HepG2 (cell line): Measurements from ENCODE around the gene ANKRD65. TPM values are rescaled to one million over a fixed set of nuclear protein-coding genes. Genes with fewer than 3 reads are reported as not detected.

Source experiments
- BRD4 ChIP-seq: sonication (generic); formaldehyde crosslinking; IDR thresholded peaks from 2 replicates; pipeline ENCODE4 v1.4.0; 2020; ENCODE audit warnings: missing genetic modification reagents
- DBP ChIP-seq: sonication (generic); formaldehyde crosslinking; IDR thresholded peaks from 2 replicates; pipeline ENCODE4 v1.4.0; 2020; ENCODE audit warnings: missing genetic modification reagents; ENCODE audit errors: not compliant biosample characterization
- DRAP1 ChIP-seq: IDR thresholded peaks from 2 replicates; pipeline ENCODE4 v1.6.1; 2016; ENCODE audit warnings: missing genetic modification reagents, missing compliant biosample characterization
- GABPB1 ChIP-seq: IDR thresholded peaks from 2 replicates; pipeline ENCODE4 v1.6.1; 2016; ENCODE audit warnings: mild to moderate bottlenecking, missing genetic modification reagents, moderate library complexity, missing compliant biosample characterization
- HDAC1 ChIP-seq: sonication (generic); formaldehyde crosslinking; IDR thresholded peaks from 2 replicates; pipeline ENCODE4 v1.5.1; 2020; ENCODE audit warnings: mild to moderate bottlenecking, missing genetic modification reagents
- HES4 ChIP-seq: sonication (generic); formaldehyde crosslinking; IDR thresholded peaks from 2 replicates; pipeline ENCODE4 v1.9.0; 2021; ENCODE audit warnings: mild to moderate bottlenecking, missing genetic modification reagents, borderline replicate concordance
- HOXA5 ChIP-seq: sonication (generic); formaldehyde crosslinking; IDR thresholded peaks from 2 replicates; pipeline ENCODE4 v1.4.0; 2020; ENCODE audit warnings: missing genetic modification reagents
- MAF1 ChIP-seq: sonication (generic); formaldehyde crosslinking; IDR thresholded peaks from 2 replicates; pipeline ENCODE4 v1.5.0; 2020; ENCODE audit warnings: missing genetic modification reagents, borderline replicate concordance
- MEIS1 ChIP-seq: sonication (generic); formaldehyde crosslinking; IDR thresholded peaks from 2 replicates; pipeline ENCODE4 v1.9.0; 2021; ENCODE audit warnings: mild to moderate bottlenecking, missing genetic modification reagents, moderate library complexity, borderline replicate concordance
- NPAS2 ChIP-seq: sonication (generic); formaldehyde crosslinking; IDR thresholded peaks from 2 replicates; pipeline ENCODE4 v1.8.0; 2022; ENCODE audit warnings: mild to moderate bottlenecking, missing genetic modification reagents, borderline replicate concordance
- NR2F6 ChIP-seq, 2 experiments: IDR thresholded peaks; 2 replicates each; pipeline ENCODE4 v1.6.1; 2016; ENCODE audit warnings: antibody characterized with exemption in 1 of 2, mild to moderate bottlenecking in 1 of 2
- PAX8 ChIP-seq: sonication (generic); formaldehyde crosslinking; IDR thresholded peaks from 2 replicates; pipeline ENCODE4 v1.8.0; 2022; ENCODE audit warnings: mild to moderate bottlenecking, missing genetic modification reagents, borderline replicate concordance
- RNF2 ChIP-seq: fragments of 450-650 bp; conservative IDR thresholded peaks from 2 replicates; pipeline ENCODE4 v1.6.1; 2016; ENCODE audit warnings: low read depth
- SAP130 ChIP-seq: IDR thresholded peaks from 2 replicates; pipeline ENCODE4 v1.6.1; 2016; ENCODE audit warnings: low read depth
- SOX5 ChIP-seq: IDR thresholded peaks from 2 replicates; pipeline ENCODE4 v1.6.1; 2016; ENCODE audit warnings: borderline replicate concordance
- THAP7 ChIP-seq: sonication (generic); formaldehyde crosslinking; IDR thresholded peaks from 2 replicates; pipeline ENCODE4 v1.8.1; 2023; ENCODE audit warnings: mild to moderate bottlenecking, missing genetic modification reagents
- ZNF256 ChIP-seq: sonication (generic); formaldehyde crosslinking; conservative IDR thresholded peaks from 2 replicates; pipeline ENCODE4 v1.4.0; 2020; ENCODE audit warnings: missing genetic modification reagents
- ZNF281 ChIP-seq: sonication (generic); formaldehyde crosslinking; IDR thresholded peaks from 2 replicates; pipeline ENCODE4 v1.4.0; 2020; ENCODE audit warnings: missing genetic modification reagents, borderline replicate concordance
- ZNF292 ChIP-seq: sonication (generic); formaldehyde crosslinking; IDR thresholded peaks from 2 replicates; pipeline ENCODE4 v1.8.1; 2022; ENCODE audit warnings: mild to moderate bottlenecking, low read depth, missing genetic modification reagents, borderline replicate concordance
- ZNF335 ChIP-seq: sonication (generic); formaldehyde crosslinking; IDR thresholded peaks from 2 replicates; pipeline ENCODE4 v1.4.0; 2020; ENCODE audit warnings: missing genetic modification reagents
- ZNF530 ChIP-seq: sonication (generic); formaldehyde crosslinking; IDR thresholded peaks from 2 replicates; pipeline ENCODE4 v1.5.0; 2020; ENCODE audit warnings: low read depth, mild to moderate bottlenecking, missing genetic modification reagents
- ZNF547 ChIP-seq: sonication (generic); formaldehyde crosslinking; IDR thresholded peaks from 2 replicates; pipeline ENCODE4 v1.5.1; 2020; ENCODE audit warnings: mild to moderate bottlenecking, missing genetic modification reagents
- ZNF605 ChIP-seq: sonication (generic); formaldehyde crosslinking; IDR thresholded peaks from 2 replicates; pipeline ENCODE4 v1.8.0; 2022; ENCODE audit warnings: mild to moderate bottlenecking, missing genetic modification reagents
- ZNF75D ChIP-seq: sonication (generic); formaldehyde crosslinking; IDR thresholded peaks from 2 replicates; pipeline ENCODE4 v1.8.1; 2023; ENCODE audit warnings: missing genetic modification reagents, mild to moderate bottlenecking, borderline replicate concordance
- ZNF761 ChIP-seq: sonication (generic); formaldehyde crosslinking; conservative IDR thresholded peaks from 2 replicates; pipeline ENCODE4 v1.4.0; 2020; ENCODE audit warnings: mild to moderate bottlenecking, missing genetic modification reagents
- ZNF790 ChIP-seq: sonication (generic); formaldehyde crosslinking; IDR thresholded peaks from 2 replicates; pipeline ENCODE4 v1.8.0; 2022; ENCODE audit warnings: missing genetic modification reagents, mild to moderate bottlenecking, borderline replicate concordance
- ZSCAN30 ChIP-seq: sonication (generic); formaldehyde crosslinking; IDR thresholded peaks from 2 replicates; pipeline ENCODE4 v1.5.0; 2020; ENCODE audit warnings: mild to moderate bottlenecking, missing genetic modification reagents
- polyA plus RNA-seq, 8 experiments: library from polyadenylated mRNA; depleted of rRNA in 3 of 8; stranded (reverse) in 7 of 8; unstranded in 1 of 8; fragments of >200 nt; fragmentation: Illumina TruSeq in 4 of 8; extraction: Trizol in 4 of 8; gene quantifications; 2 replicates each; pipeline versions ENCODE4 v1.2.1 to v1.2.3, GENCODE V29; 2011 to 2016; ENCODE audit warnings: low read depth in 4 of 8, missing spikeins in 1 of 8, mixed read lengths in 1 of 8; ENCODE audit not compliant: insufficient read depth in 1 of 8
- total RNA-seq, 5 experiments: library from RNA; depleted of rRNA; stranded (reverse); fragments of >200 nt; fragmentation: Illumina TruSeq; extraction: Trizol; gene quantifications; 2 replicates each; pipeline ENCODE4 v1.2.3, GENCODE V29; 2016; ENCODE audit warnings: low read depth in 1 of 5

Gene ANKRD65
- total and polyA plus RNA-seq, 2 of the 13 experiments (the other 11 are each of a cell fraction or from before 2014, with no cell fraction given), result 12.1 to 30.1 TPM

- TF ChIP-seq DRAP1 (CRISPR knock-in tag) (0 out of 2 replicates have a peak, but pooled peaks have one; percentile 26), ZNF605 (CRISPR knock-in tag) (peak; percentile 74; the same call in 1 of the 2 replicates), ZNF530 (CRISPR knock-in tag) (no peak), ZSCAN30 (no peak), HDAC1 (CRISPR knock-in tag) (peak; percentile 40), GABPB1 (CRISPR knock-in tag) (peak; percentile 77), ZNF547 (CRISPR knock-in tag) (0 out of 2 replicates have a peak, but pooled peaks have one; percentile 82), NR2F6 (IDR thresholded peaks at IDR 0.05) (no peak), NR2F6 (CRISPR knock-in tag; IDR thresholded peaks at IDR 0.05) (0 out of 2 replicates have a peak, but pooled peaks have one; percentile 5), MAF1 (CRISPR knock-in tag) (no peak), ZNF281 (CRISPR knock-in tag) (no peak), HES4 (CRISPR knock-in tag) (no peak), ZNF335 (CRISPR knock-in tag) (peak; percentile 98), NPAS2 (no peak), ZNF75D (no peak), PAX8 (no peak), SOX5 (CRISPR knock-in tag) (0 out of 2 replicates have a peak, but pooled peaks have one; percentile 7), DBP (CRISPR knock-in tag) (no peak), SAP130 (peak; percentile 74), ZNF790 (CRISPR knock-in tag) (no peak), RNF2 (peak; percentile 43; the same call in 1 of the 2 replicates), ZNF256 (CRISPR knock-in tag) (no peak), ZNF292 (CRISPR knock-in tag) (no peak), MEIS1 (CRISPR knock-in tag) (0 out of 2 replicates have a peak, but pooled peaks have one; percentile 12), BRD4 (CRISPR knock-in tag) (no peak), HOXA5 (CRISPR knock-in tag) (no peak), ZNF761 (CRISPR knock-in tag) (no peak), THAP7 (CRISPR knock-in tag) (no peak)
Measured at GRCh38 chr1:1462318-1462966, 41.4 kb upstream of the ANKRD65 start (continued).
